ENCODE results near the gene ALDOB. TPM values are rescaled to one million over a fixed set of nuclear protein-coding genes. Genes with fewer than 3 reads are reported as not detected.

ALDOB gene
- total and polyA plus RNA-seq, 2 of the 13 experiments (the other 11 are each of a cell fraction or from before 2014, with no cell fraction given) = 0.29 to 0.97 TPM

GRCh38 chr9:101421653-101422065, 13.9 kb downstream of the ALDOB start (continued):
- TF ChIP-seq FIP1L1 (IDR thresholded peaks at IDR 0.05; ENCODE audit: borderline replicate concordance, insufficient read depth, low read depth, low read length) (no peak), NFATC3 (CRISPR knock-in tag; IDR thresholded peaks at IDR 0.05) (peak; percentile 71; the same call in 1 of the 2 replicates), ZNF296 (CRISPR knock-in tag; conservative IDR thresholded peaks at IDR 0.05) (no peak), HOXA5 (CRISPR knock-in tag; IDR thresholded peaks at IDR 0.05) (no peak), ZNF678 (CRISPR knock-in tag; IDR thresholded peaks at IDR 0.05) (no peak), POLR2G (IDR thresholded peaks at IDR 0.05; ENCODE audit: low read depth, low read length) (peak; percentile 43; the same call in 1 of the 2 replicates), EZH2 (conservative IDR thresholded peaks at IDR 0.05; ENCODE audit: low read depth, low read length) (no peak), BHLHE40 (IDR thresholded peaks at IDR 0.05; ENCODE audit: low read length) (no peak), ZNF441 (CRISPR knock-in tag; IDR thresholded peaks at IDR 0.05; ENCODE audit: borderline replicate concordance) (peak; percentile 35; the same call in 1 of the 2 replicates), PITX1 (CRISPR knock-in tag; IDR thresholded peaks at IDR 0.05) (peak; percentile 71; the same call in 1 of the 2 replicates), ZNF556 (CRISPR knock-in tag; IDR thresholded peaks at IDR 0.05; ENCODE audit: borderline replicate concordance) (no peak; the same call in 1 of the 2 replicates), SETDB1 (CRISPR knock-in tag; IDR thresholded peaks at IDR 0.05; ENCODE audit: borderline replicate concordance) (no peak), CBX2 (IDR thresholded peaks at IDR 0.05; ENCODE audit: low read depth, low read length) (no peak), CBX2 (CRISPR knock-in tag; IDR thresholded peaks at IDR 0.05; ENCODE audit: low read depth) (no peak), ZNF609 (CRISPR knock-in tag; IDR thresholded peaks at IDR 0.05; ENCODE audit: borderline replicate concordance) (peak; percentile 80; the same call in 1 of the 2 replicates), CC2D1A (CRISPR knock-in tag; IDR thresholded peaks at IDR 0.05) (no peak)
- TF ChIP-seq, protein P1, sequence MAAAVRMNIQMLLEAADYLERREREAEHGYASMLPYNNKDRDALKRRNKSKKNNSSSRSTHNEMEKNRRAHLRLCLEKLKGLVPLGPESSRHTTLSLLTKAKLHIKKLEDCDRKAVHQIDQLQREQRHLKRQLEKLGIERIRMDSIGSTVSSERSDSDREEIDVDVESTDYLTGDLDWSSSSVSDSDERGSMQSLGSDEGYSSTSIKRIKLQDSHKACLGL (CRISPR knock-in tag; IDR thresholded peaks at IDR 0.05) = no peak
- TF ChIP-seq, protein P2, sequence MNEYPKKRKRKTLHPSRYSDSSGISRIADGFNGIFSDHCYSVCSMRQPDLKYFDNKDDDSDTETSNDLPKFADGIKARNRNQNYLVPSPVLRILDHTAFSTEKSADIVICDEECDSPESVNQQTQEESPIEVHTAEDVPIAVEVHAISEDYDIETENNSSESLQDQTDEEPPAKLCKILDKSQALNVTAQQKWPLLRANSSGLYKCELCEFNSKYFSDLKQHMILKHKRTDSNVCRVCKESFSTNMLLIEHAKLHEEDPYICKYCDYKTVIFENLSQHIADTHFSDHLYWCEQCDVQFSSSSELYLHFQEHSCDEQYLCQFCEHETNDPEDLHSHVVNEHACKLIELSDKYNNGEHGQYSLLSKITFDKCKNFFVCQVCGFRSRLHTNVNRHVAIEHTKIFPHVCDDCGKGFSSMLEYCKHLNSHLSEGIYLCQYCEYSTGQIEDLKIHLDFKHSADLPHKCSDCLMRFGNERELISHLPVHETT (CRISPR knock-in tag; conservative IDR thresholded peaks at IDR 0.05) = no peak
- TF ChIP-seq, protein P3, sequence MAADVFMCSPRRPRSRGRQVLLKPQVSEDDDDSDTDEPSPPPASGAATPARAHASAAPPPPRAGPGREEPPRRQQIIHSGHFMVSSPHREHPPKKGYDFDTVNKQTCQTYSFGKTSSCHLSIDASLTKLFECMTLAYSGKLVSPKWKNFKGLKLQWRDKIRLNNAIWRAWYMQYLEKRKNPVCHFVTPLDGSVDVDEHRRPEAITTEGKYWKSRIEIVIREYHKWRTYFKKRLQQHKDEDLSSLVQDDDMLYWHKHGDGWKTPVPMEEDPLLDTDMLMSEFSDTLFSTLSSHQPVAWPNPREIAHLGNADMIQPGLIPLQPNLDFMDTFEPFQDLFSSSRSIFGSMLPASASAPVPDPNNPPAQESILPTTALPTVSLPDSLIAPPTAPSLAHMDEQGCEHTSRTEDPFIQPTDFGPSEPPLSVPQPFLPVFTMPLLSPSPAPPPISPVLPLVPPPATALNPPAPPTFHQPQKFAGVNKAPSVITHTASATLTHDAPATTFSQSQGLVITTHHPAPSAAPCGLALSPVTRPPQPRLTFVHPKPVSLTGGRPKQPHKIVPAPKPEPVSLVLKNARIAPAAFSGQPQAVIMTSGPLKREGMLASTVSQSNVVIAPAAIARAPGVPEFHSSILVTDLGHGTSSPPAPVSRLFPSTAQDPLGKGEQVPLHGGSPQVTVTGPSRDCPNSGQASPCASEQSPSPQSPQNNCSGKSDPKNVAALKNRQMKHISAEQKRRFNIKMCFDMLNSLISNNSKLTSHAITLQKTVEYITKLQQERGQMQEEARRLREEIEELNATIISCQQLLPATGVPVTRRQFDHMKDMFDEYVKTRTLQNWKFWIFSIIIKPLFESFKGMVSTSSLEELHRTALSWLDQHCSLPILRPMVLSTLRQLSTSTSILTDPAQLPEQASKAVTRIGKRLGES (CRISPR knock-in tag; IDR thresholded peaks at IDR 0.05; ENCODE audit: borderline replicate concordance) = no peak
- TF ChIP-seq, protein P4, sequence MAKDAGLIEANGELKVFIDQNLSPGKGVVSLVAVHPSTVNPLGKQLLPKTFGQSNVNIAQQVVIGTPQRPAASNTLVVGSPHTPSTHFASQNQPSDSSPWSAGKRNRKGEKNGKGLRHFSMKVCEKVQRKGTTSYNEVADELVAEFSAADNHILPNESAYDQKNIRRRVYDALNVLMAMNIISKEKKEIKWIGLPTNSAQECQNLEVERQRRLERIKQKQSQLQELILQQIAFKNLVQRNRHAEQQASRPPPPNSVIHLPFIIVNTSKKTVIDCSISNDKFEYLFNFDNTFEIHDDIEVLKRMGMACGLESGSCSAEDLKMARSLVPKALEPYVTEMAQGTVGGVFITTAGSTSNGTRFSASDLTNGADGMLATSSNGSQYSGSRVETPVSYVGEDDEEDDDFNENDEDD (CRISPR knock-in tag; IDR thresholded peaks at IDR 0.05; ENCODE audit: borderline replicate concordance) = no peak; the same call in 1 of the 2 replicates
